ENCODE data around the gene PLXNA1.

The PLXNA1 gene

DNA sequence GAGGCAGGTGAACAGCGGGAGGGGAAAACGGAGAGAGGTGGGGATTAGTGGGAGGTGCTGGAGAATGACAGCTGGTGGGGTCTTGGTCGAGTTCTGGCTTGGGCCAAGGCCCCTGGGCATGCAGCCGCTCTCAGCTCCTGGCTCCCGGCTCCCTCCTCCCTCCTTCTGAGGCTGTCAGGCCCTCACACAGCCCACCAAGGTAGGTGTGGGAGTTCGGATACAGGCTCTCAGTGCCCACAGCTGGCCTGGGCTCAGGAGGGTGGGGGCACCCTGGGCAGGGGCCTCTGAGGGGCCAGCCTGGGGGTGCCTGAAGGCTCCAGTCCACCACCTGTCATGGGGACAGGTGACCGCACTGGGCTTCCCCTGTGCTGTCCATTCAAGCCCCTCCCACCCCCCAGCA, 39.9 kb downstream of the PLXNA1 start:
- DNase-seq = no peak

DNA sequence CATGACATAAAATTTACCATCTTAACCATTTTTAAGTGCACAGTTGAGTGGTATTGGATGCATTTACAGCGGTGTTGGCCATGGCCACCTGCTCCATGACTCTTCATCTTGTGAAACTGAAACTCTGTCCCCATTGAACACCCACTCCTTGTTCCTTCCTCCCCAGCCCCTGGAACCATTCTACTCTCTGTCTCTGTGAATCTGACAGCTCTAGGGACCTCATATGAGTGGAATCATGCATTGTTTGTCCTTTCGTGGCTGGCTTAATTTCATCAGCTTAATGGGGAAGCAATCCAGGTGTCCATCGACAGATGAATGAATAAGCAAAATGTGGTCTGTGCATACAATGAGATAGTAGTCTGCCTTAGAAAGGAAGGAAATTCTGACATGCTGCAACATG, 42.5 kb downstream of the PLXNA1 start:
- no peak for DNase-seq

DNA sequence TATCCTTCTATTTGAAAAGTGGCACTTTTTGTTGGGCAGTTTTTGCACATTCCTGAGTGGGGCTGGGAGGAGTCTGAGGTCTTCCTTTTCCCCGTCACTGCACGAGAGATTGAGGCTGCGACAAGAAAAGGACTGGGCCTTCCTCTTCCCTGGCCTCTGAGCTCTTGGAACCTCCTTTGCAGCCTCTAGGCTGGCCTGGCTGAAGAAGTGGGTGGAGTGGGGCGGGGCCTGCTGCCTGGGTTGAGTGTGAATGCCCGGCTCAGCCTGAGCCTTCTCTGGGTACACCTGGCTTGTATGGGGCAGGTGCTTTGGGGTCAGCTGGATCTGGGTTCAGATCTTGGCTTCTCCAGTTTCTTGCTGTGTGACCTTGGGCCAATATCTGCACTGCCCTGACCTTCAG, 43.1 kb downstream of the PLXNA1 start:
- DNase-seq = no peak

DNA sequence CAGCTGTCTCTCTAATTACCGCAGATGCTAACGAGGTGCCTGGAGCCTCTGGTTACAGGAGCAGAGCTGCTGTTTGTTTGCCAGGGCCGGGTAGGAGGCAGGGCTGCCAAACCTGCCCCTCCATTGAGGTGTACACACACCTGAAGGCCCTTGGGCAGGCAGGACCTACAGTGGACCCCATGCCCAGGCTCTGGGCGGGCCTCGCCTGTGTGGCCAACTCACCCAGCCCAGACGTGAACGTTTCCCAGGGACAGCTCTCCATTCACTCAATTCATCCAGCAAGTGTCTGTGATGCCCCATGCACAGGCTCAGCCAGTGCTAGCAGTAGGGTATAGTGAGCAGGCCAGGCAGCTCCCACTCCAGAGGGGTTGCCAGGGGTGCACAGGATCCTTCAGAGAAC, 43.7 kb downstream of the PLXNA1 start:
- DNase-seq = no peak

DNA sequence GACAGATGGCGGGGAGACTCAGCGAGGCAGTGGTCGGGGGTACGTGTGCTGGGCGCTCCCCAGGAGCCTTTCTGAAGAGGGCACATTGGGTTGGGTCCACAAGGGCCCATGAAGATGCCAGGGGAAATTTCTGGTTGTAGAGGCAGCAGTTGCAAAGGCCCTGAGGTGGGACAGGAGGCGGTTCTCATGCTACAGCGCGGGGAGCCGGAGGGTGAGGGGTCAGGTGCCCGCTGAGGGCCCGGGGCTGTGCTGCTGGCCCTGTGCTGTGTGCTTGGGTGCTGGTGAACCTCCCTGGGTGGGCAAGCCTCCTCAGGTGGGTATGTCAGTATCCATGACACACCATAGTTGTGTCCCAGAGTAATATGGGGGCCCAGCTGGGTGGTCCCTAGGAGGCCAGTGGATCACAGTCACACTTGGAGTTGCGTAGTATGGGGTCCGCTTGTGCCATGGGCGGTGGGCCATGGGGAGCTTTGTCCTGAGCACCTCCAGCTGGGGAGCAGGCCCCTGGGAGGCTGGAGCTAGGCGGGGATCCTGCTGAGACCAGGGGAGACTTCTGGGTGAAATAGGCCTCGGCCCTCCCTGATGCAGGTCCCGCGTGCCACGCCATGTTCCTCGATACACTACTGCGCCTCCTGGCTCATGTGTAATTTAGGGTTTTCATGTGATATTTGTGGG, 44.3 kb downstream of the PLXNA1 start:
- DNase-seq = no peak

DNA sequence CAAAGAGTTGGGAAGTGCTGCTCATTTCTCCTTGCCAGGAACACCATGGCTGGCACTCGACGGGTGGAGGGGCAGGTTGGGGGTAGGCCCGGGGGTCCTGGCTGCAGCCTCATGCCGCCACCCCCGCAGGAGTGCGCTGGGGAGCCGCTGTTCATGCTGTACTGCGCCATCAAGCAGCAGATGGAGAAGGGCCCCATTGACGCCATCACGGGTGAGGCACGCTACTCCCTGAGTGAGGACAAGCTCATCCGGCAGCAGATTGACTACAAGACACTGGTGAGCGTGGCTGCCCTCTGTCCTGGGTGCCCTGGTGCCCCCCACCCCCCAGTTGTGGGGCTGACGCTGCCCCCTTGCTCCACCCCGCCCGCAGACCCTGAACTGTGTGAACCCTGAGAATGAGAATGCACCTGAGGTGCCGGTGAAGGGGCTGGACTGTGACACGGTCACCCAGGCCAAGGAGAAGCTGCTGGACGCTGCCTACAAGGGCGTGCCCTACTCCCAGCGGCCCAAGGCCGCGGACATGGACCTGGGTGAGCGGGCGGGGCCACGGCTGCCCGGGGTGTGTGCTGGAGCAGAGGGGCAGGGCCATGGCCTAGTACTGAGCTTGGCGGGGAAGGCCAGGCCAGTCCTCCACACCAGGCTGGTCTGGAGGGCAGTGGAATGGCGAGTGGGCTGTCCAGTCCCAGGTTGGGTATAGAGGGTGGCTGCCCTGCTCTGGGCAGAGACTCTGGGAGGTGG, 45.1 kb downstream of the PLXNA1 start:
- no peak for DNase-seq

DNA sequence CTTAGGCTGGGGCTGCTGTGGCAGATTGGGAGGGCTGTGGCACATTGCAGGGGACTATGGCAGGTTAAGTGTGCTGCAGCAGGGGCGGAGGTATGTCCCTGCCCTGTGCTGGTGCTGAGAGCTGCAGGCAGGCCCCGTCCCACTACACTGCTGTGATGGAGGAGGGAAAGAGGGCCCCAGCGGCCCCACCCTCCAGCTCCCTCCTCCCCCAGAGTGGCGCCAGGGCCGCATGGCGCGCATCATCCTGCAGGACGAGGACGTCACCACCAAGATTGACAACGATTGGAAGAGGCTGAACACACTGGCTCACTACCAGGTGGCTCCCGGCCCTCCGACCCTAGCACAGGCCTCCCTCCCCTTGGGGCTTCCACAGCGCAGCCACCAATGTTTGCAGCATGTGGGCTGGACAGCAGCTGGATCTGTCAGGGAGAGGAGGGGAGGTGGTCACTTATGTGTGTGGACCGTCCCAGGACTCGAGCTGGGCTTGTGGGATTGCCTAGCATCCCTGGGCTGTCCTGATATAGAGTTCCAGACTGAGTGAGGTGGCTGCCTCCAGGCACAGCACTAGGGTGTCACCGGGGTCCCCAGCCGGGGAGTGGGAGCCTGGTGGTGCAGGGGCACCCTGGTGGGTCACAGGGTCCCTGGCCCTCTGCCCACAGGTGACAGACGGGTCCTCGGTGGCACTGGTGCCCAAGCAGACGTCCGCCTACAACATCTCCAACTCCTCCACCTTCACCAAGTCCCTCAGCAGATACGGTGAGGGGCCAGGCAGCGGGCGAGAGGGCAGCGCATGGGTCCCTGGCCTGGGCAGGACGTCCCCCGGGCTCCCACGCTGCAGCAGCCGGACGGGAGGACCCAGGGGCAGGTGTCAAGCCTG, 46.1 kb downstream of the PLXNA1 start:
- no peak for DNase-seq

DNA sequence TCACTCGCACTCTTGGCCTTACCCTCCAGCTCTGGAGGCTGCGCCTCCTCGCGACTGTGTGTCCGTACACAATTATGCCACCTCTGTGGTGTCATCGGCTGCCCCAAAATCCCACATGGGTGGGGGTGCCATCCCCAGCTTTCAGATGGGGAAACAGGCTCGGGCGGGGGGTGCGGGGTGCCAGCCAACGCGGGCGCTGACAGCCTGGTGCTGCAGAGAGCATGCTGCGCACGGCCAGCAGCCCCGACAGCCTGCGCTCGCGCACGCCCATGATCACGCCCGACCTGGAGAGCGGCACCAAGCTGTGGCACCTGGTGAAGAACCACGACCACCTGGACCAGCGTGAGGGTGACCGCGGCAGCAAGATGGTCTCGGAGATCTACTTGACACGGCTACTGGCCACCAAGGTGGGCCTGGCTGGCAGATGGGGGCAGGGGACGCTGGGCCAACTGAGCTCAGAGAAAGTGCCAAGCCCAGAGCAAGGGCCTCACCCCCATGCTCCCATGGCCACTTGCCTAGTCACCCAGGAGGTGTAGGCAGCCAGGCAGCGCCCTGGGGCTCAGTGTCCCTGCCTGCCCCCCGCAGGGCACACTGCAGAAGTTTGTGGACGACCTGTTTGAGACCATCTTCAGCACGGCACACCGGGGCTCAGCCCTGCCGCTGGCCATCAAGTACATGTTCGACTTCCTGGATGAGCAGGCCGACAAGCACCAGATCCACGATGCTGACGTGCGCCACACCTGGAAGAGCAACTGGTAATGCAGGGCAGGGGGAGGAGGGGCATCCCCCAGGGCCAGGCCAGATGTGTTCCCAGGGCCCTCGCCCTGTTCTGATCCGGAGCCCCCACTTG, 47.0 kb downstream of the PLXNA1 start:
- no peak for DNase-seq

DNA sequence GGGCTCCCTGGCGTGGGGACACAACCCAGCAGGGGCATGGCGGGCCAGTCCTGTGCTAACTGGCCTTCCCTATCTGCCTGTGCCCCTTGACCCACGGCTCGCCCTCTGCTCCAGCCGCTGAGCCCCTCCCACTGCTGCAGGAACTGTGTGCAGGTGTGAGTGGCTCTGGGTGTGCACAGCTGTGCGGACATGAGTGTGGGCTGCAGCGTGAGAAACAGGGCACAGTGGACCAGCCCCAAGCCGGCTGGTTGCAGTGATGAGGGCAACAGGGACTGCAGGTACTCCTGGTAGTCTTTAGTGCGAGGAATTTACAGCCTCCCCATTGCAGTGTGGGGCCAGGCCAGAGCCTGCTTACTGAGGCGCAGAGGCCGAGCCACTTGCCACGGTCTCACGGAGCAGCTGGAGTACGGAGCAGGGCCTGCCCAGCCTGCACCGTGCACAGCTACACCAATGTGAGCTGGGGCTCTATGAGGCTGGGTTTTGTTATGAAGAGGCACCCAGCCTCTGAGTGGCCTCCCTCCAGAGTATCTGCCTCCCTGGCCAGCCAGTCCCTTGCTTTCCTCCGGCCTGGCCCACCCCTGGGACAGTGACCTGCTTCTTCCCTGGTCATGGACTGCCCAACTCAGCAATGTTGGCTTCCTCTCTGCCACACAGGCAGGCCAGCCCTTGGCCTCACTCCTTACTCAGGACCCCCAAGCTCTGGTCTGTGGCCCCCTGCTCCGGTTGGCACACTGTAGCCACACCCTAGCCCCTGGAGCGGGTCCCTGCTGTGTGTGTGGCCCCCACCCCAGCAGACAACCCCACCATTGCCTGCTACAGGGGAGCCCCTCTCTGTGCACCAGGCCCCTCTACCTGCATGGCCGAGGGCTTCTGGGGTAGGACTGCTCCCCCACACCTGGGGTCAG, 47.8 kb downstream of the PLXNA1 start:
- DNase-seq = no peak

DNA sequence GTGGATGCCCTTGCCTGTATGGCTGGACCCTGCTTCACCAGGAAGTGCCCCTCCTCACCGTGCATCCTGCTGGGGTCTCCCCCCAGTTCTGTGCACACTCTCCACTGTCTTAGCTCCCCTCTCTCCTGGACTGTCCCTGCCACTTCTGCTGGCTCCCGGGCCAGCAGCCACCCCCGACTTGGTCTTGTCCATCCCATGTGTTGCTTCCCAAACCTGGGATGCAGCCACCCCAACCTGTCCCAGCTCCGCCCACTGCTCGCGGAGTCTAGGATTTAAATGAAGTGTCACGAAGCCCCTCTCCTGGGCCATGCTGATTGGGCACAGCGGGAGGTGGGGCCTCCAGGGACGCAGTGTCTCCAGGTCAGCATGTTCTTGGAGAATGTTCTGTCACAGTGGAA, 48.5 kb downstream of the PLXNA1 start:
- no peak for DNase-seq

DNA sequence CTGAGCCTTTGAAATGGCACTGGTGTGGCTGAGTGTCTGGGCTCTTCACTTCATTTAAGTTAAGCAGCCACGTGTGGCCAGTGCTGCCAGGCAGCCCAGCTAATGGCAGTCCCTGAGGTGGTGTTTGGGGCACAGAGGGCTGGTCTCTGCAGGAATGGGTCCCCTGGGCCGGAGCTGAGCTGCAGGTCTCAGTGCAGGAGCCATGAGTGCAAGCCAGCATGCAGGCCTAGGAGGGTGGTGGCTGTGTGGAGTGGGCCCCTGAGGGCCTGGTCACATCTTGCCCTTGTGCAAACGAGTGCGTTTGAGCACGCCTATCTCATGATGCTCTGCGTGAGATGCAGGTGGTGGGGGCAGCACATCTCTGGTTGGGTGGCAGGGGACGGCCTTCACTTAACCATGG, 48.9 kb downstream of the PLXNA1 start:
- no peak for DNase-seq

DNA sequence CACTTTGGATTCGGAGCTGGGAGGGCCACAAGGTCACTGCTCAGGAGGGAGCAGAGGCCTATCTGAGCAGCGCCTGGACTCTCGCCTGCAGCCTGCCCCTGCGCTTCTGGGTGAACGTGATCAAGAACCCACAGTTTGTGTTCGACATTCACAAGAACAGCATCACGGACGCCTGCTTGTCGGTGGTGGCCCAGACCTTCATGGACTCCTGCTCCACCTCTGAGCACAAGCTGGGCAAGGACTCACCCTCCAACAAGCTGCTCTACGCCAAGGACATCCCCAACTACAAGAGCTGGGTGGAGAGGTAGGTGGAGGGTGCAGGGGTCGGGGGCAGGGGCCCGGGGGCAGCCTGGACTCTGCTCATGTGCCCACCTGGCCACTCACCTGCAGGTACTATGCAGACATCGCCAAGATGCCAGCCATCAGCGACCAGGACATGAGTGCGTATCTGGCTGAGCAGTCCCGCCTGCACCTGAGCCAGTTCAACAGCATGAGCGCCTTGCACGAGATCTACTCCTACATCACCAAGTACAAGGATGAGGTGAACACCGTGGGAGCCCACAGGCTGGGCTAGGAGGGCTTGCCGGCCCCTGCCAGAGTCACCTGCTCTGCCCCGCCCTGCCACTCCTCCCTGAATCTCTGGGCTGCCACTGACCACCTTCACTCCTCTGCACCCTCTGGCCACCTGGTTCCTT, 49.5 kb downstream of the PLXNA1 start:
- DNase-seq = no peak

Data from CD4-positive, alpha-beta T cell treated with Interleukin-21 for 1 hour (primary cell).